WTC11 (cell line): ENCODE results near the gene OTOS.

Experiments used
- CTCF ChIP-seq: fragments of 200-600 bp; IDR thresholded peaks from 2 replicates; pipeline ENCODE4 v1.8.0; 2022; ENCODE audit warnings: antibody characterized with exemption
- KAT7 ChIP-seq: sonication (generic); formaldehyde crosslinking; IDR thresholded peaks from 2 replicates; pipeline ENCODE4 v1.8.1; 2023; ENCODE audit warnings: missing genetic modification reagents, mild to moderate bottlenecking, borderline replicate concordance
- NR1H2 ChIP-seq: sonication (generic); formaldehyde crosslinking; IDR thresholded peaks from 2 replicates; pipeline ENCODE4 v1.9.0; 2021; ENCODE audit warnings: mild to moderate bottlenecking, moderate library complexity, missing genetic modification reagents
- SP1 ChIP-seq: sonication (generic); formaldehyde crosslinking; conservative IDR thresholded peaks from 2 replicates; pipeline ENCODE4 v1.8.1; 2022; ENCODE audit warnings: missing genetic modification reagents
- TCF7 ChIP-seq: sonication (generic); formaldehyde crosslinking; IDR thresholded peaks from 2 replicates; pipeline ENCODE4 v1.8.0; 2022; ENCODE audit warnings: mild to moderate bottlenecking, low read depth, missing genetic modification reagents, moderate library complexity
- ZNF121 ChIP-seq: sonication (generic); formaldehyde crosslinking; IDR thresholded peaks from 2 replicates; pipeline ENCODE4 v1.8.0; 2023; ENCODE audit warnings: missing genetic modification reagents

GRCh38 chr2:240125742-240126141 is 14.7 kb downstream of the OTOS start:
- TF ChIP-seq CTCF (no peak), KAT7 (CRISPR knock-in tag) (no peak), SP1 (no peak), TCF7 (no peak), NR1H2 (CRISPR knock-in tag) (no peak), ZNF121 (CRISPR knock-in tag) (no peak)
